HEK293 (cell line): Measurements from ENCODE around the gene PLPPR2.
A peak's percentile ranks its signal among the peaks of the same experiment; 100 is the strongest.

ENCODE experiments used
- CTCF ChIA-PET: fragments of 350-600 bp; formaldehyde crosslinking; extraction: SDS; loops from one replicate; lab custom pipeline; 2021; ENCODE audit warnings: antibody characterized with exemption; lab: Yijun Ruan, JAX
- POLR2A ChIA-PET: fragments of 300-600 bp; formaldehyde crosslinking; extraction: SDS; loops from one replicate; lab custom pipeline; 2020; ENCODE audit warnings: antibody characterized with exemption, inconsistent platforms; lab: Yijun Ruan, JAX
- H3K27ac ChIP-seq: fragments of 200-500 bp; sonication (Bioruptor generic); 2 replicates; pipeline ENCODE4 v1.5.1; 2014; ENCODE audit warnings: low read depth, low read length, control low read depth, inconsistent platforms; ENCODE audit errors: extremely low read depth
- H3K36me3 ChIP-seq, 2 experiments: fragments of 200-500 bp in 1 of 2; sonication (Bioruptor generic) in 1 of 2; 1 replicate in 1 of 2; 2 replicates in 1 of 2; pipeline ENCODE4 v1.5.1; 2014 to 2017; ENCODE audit warnings: inconsistent platforms in 2 of 2, low read length in 2 of 2; ENCODE audit not compliant: control insufficient read depth in 2 of 2, insufficient read depth in 1 of 2
- H3K4me1 ChIP-seq: fragments of 200-500 bp; sonication (Bioruptor generic); 2 replicates; pipeline ENCODE4 v1.5.1; 2014; ENCODE audit warnings: mild to moderate bottlenecking, low read length, inconsistent platforms; ENCODE audit not compliant: control insufficient read depth, insufficient read depth
- H3K4me3 ChIP-seq: 2 replicates; pipeline ENCODE4 v1.5.1; 2011; ENCODE audit warnings: low read depth, mild to moderate bottlenecking, control low read depth, low read length, moderate library complexity
- H3K9me3 ChIP-seq: fragments of 200-500 bp; sonication (Bioruptor generic); 2 replicates; pipeline ENCODE4 v1.5.1; 2014; ENCODE audit warnings: low read depth, low read length, inconsistent platforms; ENCODE audit not compliant: control insufficient read depth, insufficient read depth
- AEBP2 ChIP-seq: fragments of 450-650 bp; formaldehyde crosslinking; IDR thresholded peaks from 2 replicates; pipeline ENCODE4 v1.5.1; 2016; ENCODE audit warnings: missing biosample characterization, missing genetic modification characterization, borderline replicate concordance
- BCL11B ChIP-seq: fragments of 450-650 bp; formaldehyde crosslinking; IDR thresholded peaks from 2 replicates; pipeline ENCODE4 v1.5.1; 2016; ENCODE audit warnings: low read depth, missing biosample characterization, missing genetic modification characterization
- CTCF ChIP-seq: fragments of 450-650 bp; formaldehyde crosslinking; IDR thresholded peaks from 2 replicates; pipeline ENCODE4 v1.5.1; 2016; ENCODE audit warnings: missing biosample characterization, missing genetic modification characterization
- EGR2 ChIP-seq: fragments of 450-650 bp; formaldehyde crosslinking; IDR thresholded peaks from 2 replicates; pipeline ENCODE4 v1.5.1; 2016; ENCODE audit warnings: low read depth, missing biosample characterization, missing genetic modification characterization
- HOXA7 ChIP-seq: sonication (generic); formaldehyde crosslinking; IDR thresholded peaks from 2 replicates; pipeline ENCODE4 v1.8.1; 2022; ENCODE audit warnings: missing genetic modification reagents, borderline replicate concordance
- KLF1 ChIP-seq: fragments of 450-650 bp; formaldehyde crosslinking; IDR thresholded peaks from 2 replicates; pipeline ENCODE4 v1.5.1; 2016; ENCODE audit warnings: missing biosample characterization, missing genetic modification characterization
- KLF10 ChIP-seq: fragments of 450-650 bp; IDR thresholded peaks from 2 replicates; pipeline ENCODE4 v1.5.1; 2018; ENCODE audit warnings: missing biosample characterization, mild to moderate bottlenecking, missing genetic modification characterization
- KLF7 ChIP-seq: fragments of 450-650 bp; formaldehyde crosslinking; IDR thresholded peaks from 2 replicates; pipeline ENCODE4 v1.5.1; 2016; ENCODE audit warnings: missing biosample characterization, missing genetic modification characterization, borderline replicate concordance
- OSR2 ChIP-seq: fragments of 450-650 bp; formaldehyde crosslinking; IDR thresholded peaks from 2 replicates; pipeline ENCODE4 v1.5.1; 2016; ENCODE audit warnings: missing biosample characterization, missing genetic modification characterization
- PRDM10 ChIP-seq: fragments of 450-650 bp; formaldehyde crosslinking; IDR thresholded peaks from 2 replicates; pipeline ENCODE4 v1.5.1; 2016; ENCODE audit warnings: missing biosample characterization, missing genetic modification characterization
- SALL2 ChIP-seq: fragments of 450-650 bp; formaldehyde crosslinking; IDR thresholded peaks from 2 replicates; pipeline ENCODE4 v1.5.0; 2017; ENCODE audit warnings: missing biosample characterization, mild to moderate bottlenecking, missing genetic modification characterization, borderline replicate concordance
- SCRT2 ChIP-seq: fragments of 450-650 bp; formaldehyde crosslinking; IDR thresholded peaks from 2 replicates; pipeline ENCODE4 v1.5.1; 2016; ENCODE audit warnings: missing biosample characterization, missing genetic modification characterization
- SP3 ChIP-seq: fragments of 450-650 bp; formaldehyde crosslinking; IDR thresholded peaks from 2 replicates; pipeline ENCODE4 v1.5.1; 2016; ENCODE audit warnings: missing biosample characterization, missing genetic modification characterization
- TRIM28 ChIP-seq: IDR thresholded peaks from 2 replicates; pipeline ENCODE4 v1.6.1; 2011; ENCODE audit warnings: low read length, control low read depth, borderline replicate concordance
- ZBTB26 ChIP-seq: fragments of 450-650 bp; formaldehyde crosslinking; optimal IDR thresholded peaks from 2 replicates; pipeline ENCODE3; 2016; ENCODE audit warnings: missing biosample characterization, mild to moderate bottlenecking, missing genetic modification characterization
- ZFHX2 ChIP-seq: fragments of 450-650 bp; formaldehyde crosslinking; conservative IDR thresholded peaks from 2 replicates; pipeline ENCODE4 v1.5.1; 2016; ENCODE audit warnings: missing biosample characterization, missing genetic modification characterization
- ZIC2 ChIP-seq: fragments of 450-650 bp; formaldehyde crosslinking; IDR thresholded peaks from 2 replicates; pipeline ENCODE4 v1.5.1; 2016; ENCODE audit warnings: missing biosample characterization, missing genetic modification characterization
- ZNF157 ChIP-seq: fragments of 450-650 bp; formaldehyde crosslinking; IDR thresholded peaks from 2 replicates; pipeline ENCODE4 v1.5.1; 2016; ENCODE audit warnings: missing biosample characterization, missing genetic modification characterization
- ZNF19 ChIP-seq: fragments of 450-650 bp; formaldehyde crosslinking; IDR thresholded peaks from 2 replicates; pipeline ENCODE4; 2016; ENCODE audit warnings: missing biosample characterization, missing genetic modification characterization, low read depth
- ZNF335 ChIP-seq: fragments of 450-650 bp; formaldehyde crosslinking; conservative IDR thresholded peaks from 2 replicates; pipeline ENCODE4 v1.5.1; 2016; ENCODE audit warnings: missing biosample characterization, missing genetic modification characterization
- ZNF473 ChIP-seq: fragments of 450-650 bp; formaldehyde crosslinking; IDR thresholded peaks from 2 replicates; pipeline ENCODE4 v1.5.1; 2017; ENCODE audit warnings: missing biosample characterization, missing genetic modification characterization
- ZNF580 ChIP-seq: fragments of 450-650 bp; formaldehyde crosslinking; IDR thresholded peaks from 2 replicates; pipeline ENCODE4 v1.5.1; 2016; ENCODE audit warnings: missing biosample characterization, missing genetic modification characterization
- ZNF660 ChIP-seq: fragments of 450-650 bp; IDR thresholded peaks from 2 replicates; pipeline ENCODE4 v1.5.1; 2018; ENCODE audit warnings: missing biosample characterization, mild to moderate bottlenecking, missing genetic modification characterization
- ZSCAN30 ChIP-seq: fragments of 450-650 bp; IDR thresholded peaks from 2 replicates; pipeline ENCODE4 v1.5.1; 2018; ENCODE audit warnings: missing biosample characterization, mild to moderate bottlenecking, missing genetic modification characterization, moderate library complexity

The PLPPR2 gene

GRCh38 chr19:11338569-11339253, 16.5 kb upstream of the PLPPR2 start:
- H3K4me3 ChIP-seq = peak overlapping the region; percentile 46
- TF ChIP-seq ZNF157 (tag by site-specific recombination) (no peak), ZFHX2 (peak; percentile 95), PRDM10 (peak; percentile 53), CTCF (no peak), SALL2 (tag by site-specific recombination) (no peak), ZNF19 (tag by site-specific recombination) (no peak), HOXA7 (CRISPR knock-in tag) (no peak), KLF10 (no peak), EGR2 (tag by site-specific recombination) (peak; percentile 93), ZNF473 (tag by site-specific recombination) (no peak), ZBTB26 (no peak), ZNF335 (tag by site-specific recombination) (peak; percentile 78)
- TF ChIP-seq, all 188 proteins: peak for 4
- POLR2A ChIA-PET = interaction anchor here (0.6 to 2.2 kb wide), 4 partner anchors 8 to 453 kb away, joined by 3 to 12 read pairs (median 4); partner anchors contain the start of gene SWSAP1
- Histone ChIP-seq H3K27ac (no peak overlapping the region; the same call in 1 of the 2 replicates), H3K9me3 (no peaks in the 10 kb centered on the region), H3K36me3 (peaks cover 0 to 39% of the 10 kb centered on the region in 2 experiments; a peak in 2 of 3 replicates), H3K4me1 (no peaks in the 10 kb centered on the region)
- CTCF ChIA-PET = interaction anchor here (0.5 to 0.6 kb wide), 2 partner anchors 19 to 511 kb away, joined by 3 read pairs; no protein-coding TSS in a partner anchor

- H3K9me3 ChIP-seq = no peaks in the 10 kb centered on the region
- no peaks in the 10 kb centered on the region for H3K4me1 ChIP-seq
- peaks cover 0 to 34% of the 10 kb centered on the region in 2 experiments; a peak in 2 of 3 replicates for H3K36me3 ChIP-seq
- CTCF ChIA-PET = interaction anchor here (0.5 to 0.9 kb wide), 8 partner anchors 11 to 512 kb away, joined by 3 to 5 read pairs (median 3); no protein-coding TSS in a partner anchor
- H3K4me3 ChIP-seq = peak within 1 kb of the TSS; percentile 46
- peak within 1 kb of the TSS; percentile 47; the same call in 1 of the 2 replicates for H3K27ac ChIP-seq
- POLR2A ChIA-PET = interaction anchor here (1.0 to 2.2 kb wide), 5 partner anchors 8 to 90 kb away, joined by 3 to 12 read pairs (median 3); partner anchors contain the start of gene SWSAP1
- TF ChIP-seq EGR2 (tag by site-specific recombination) (peak; percentile 79), ZSCAN30 (tag by site-specific recombination) (peak; percentile 88), SCRT2 (no peak), KLF7 (0 out of 2 replicates have a peak, but pooled peaks have one; percentile 15), ZNF660 (tag by site-specific recombination) (0 out of 2 replicates have a peak, but pooled peaks have one; percentile 15), ZNF580 (tag by site-specific recombination) (peak; percentile 18; the same call in 1 of the 2 replicates), TRIM28 (no peak), AEBP2 (no peak), OSR2 (peak; percentile 37; the same call in 1 of the 2 replicates), BCL11B (tag by site-specific recombination) (peak; percentile 63; the same call in 1 of the 2 replicates), SP3 (tag by site-specific recombination) (peak; percentile 74), ZIC2 (tag by site-specific recombination) (peak; percentile 61), KLF1 (peak; percentile 98)
These were observed 15.8 kb upstream of the PLPPR2 start, which contains the start of gene RAB3D for GRCh38 chr19:11339254-11340098. Gene RAB3D, minus strand, starts transcription at chr19:11339657. Its CDS starts 2,258 bp downstream, at chr19:11337399.
